SK-N-SH (cell line): ENCODE results near the gene KCNN2.

ENCODE experiments used
- CTCF ChIP-seq: fragments of 200-600 bp; sonication (generic); IDR thresholded peaks from 2 replicates; pipeline ENCODE4 v1.6.1; 2017; ENCODE audit warnings: antibody characterized with exemption, mild to moderate bottlenecking, moderate library complexity
- EP300 ChIP-seq, 2 experiments: IDR thresholded peaks; 2 replicates each; pipeline versions ENCODE4 v1.4.0 to v1.6.1; 2012; ENCODE audit warnings: borderline replicate concordance in 1 of 2, low read depth in 1 of 2, low read length in 1 of 2

GRCh38 chr5:114360816-114361723 is 800 bp upstream of the KCNN2 start:
- no peak for TF ChIP-seq EP300 (IDR thresholded peaks at IDR 0.05; ENCODE audit: borderline replicate concordance in 1 of 2, low read depth in 1 of 2, low read length in 1 of 2)
- no peak for TF ChIP-seq CTCF
